ENCODE measurements around the gene BAX. TPM values are rescaled to one million over a fixed set of nuclear protein-coding genes. Genes with fewer than 3 reads are reported as not detected.
A peak's percentile ranks its signal among the peaks of the same experiment; 100 is the strongest.

Gene BAX
- total and polyA plus RNA-seq, 9 of the 15 experiments (the other 6 are each of a cell fraction or from before 2014, with no cell fraction given), result 3.2 to 95.4 (median 44.5) TPM

- TF ChIP-seq ZBTB33 (CRISPR knock-in tag; IDR thresholded peaks at IDR 0.05), result peak; percentile 81; the same call in 1 of the 2 replicates
- TF ChIP-seq SMAD1 (IDR thresholded peaks at IDR 0.05; ENCODE audit: low read depth, low read length, partially characterized antibody), result no peak
- TF ChIP-seq RNF219 (CRISPR knock-in tag; IDR thresholded peaks at IDR 0.05), result no peak
- no peak for TF ChIP-seq BCL6 (CRISPR knock-in tag; IDR thresholded peaks at IDR 0.05)
- no peak for TF ChIP-seq HINFP (tag; conservative IDR thresholded peaks at IDR 0.05; ENCODE audit: low read depth)
- no peak for TF ChIP-seq ZNF41 (CRISPR knock-in tag; conservative IDR thresholded peaks at IDR 0.05)
- TF ChIP-seq MAX (CRISPR knock-in tag; IDR thresholded peaks at IDR 0.05), result no peak
- TF ChIP-seq RREB1 (CRISPR knock-in tag; IDR thresholded peaks at IDR 0.05), result no peak
- no peak for TF ChIP-seq EZH2 (IDR thresholded peaks at IDR 0.05; ENCODE audit: borderline replicate concordance, low read depth, low read length)
These were observed 4.9 kb downstream of the BAX start (continued) for GRCh38 chr19:48959341-48960239.
